Esophagus muscularis mucosa (tissue), 4 donors: ENCODE results near the gene KLHDC4. TPM values are rescaled to one million over a fixed set of nuclear protein-coding genes. Genes with fewer than 3 reads are reported as not detected.

ENCODE experiments used
- DNase-seq: peaks from one replicate; pipeline ENCODE4 v3.0.0-alpha.2; 2017; ENCODE audit errors: extremely low spot score
- H3K27ac ChIP-seq, 4 donors: fragments of 200-600 bp; sonication (generic); replicated peaks in 1 of 4; 1 replicate in 3 of 4; 2 replicates in 1 of 4; pipeline ENCODE4 v1.5.1; 2016 to 2019; ENCODE audit warnings: mild to moderate bottlenecking in 1 of 4
- H3K27me3 ChIP-seq, 4 donors: fragments of 200-600 bp; sonication (generic); one replicate each; pipeline versions ENCODE4 v1.5.1 to v1.6.0; 2016 to 2019
- H3K36me3 ChIP-seq, 4 donors: fragments of 200-600 bp; sonication (generic); one replicate each; pipeline ENCODE4 v1.5.1; 2016 to 2019
- H3K4me1 ChIP-seq, 4 donors: fragments of 200-600 bp; sonication (generic); one replicate each; pipeline ENCODE4 v1.5.1; 2016 to 2019
- H3K4me3 ChIP-seq, 4 donors: fragments of 200-600 bp; sonication (generic); 1 replicate in 2 of 4; 2 replicates in 2 of 4; pipeline ENCODE4 v1.5.1; 2016 to 2019; ENCODE audit warnings: mild to moderate bottlenecking in 4 of 4, moderate library complexity in 1 of 4
- H3K9me3 ChIP-seq, 4 donors: fragments of 200-600 bp; sonication (generic); 1 replicate in 3 of 4; 2 replicates in 1 of 4; pipeline ENCODE4 v1.5.1; 2016 to 2019
- EP300 ChIP-seq: sonication (generic); formaldehyde crosslinking; IDR thresholded peaks from one replicate; pipeline ENCODE4 v1.6.1; 2017; ENCODE audit warnings: antibody characterized with exemption
- POLR2A ChIP-seq: fragments of 450-650 bp; IDR thresholded peaks from one replicate; pipeline ENCODE4 v1.6.1; 2017; ENCODE audit warnings: antibody characterized with exemption, moderate library complexity, mild to moderate bottlenecking, low read depth
- POLR2AphosphoS5 ChIP-seq, 2 donors: sonication (generic); formaldehyde crosslinking; IDR thresholded peaks; one replicate each; pipeline ENCODE4 v1.6.1; 2017; ENCODE audit warnings: antibody characterized with exemption in 2 of 2
- WGBS: methylation state at CpG from one replicate; pipeline ENCODE4 v1.1.5; 2018; 5-methylcytosine and 5-hydroxymethylcytosine counted together
- intact Hi-C: fragments of 100-400 bp; cut with DNase I; formaldehyde crosslinking; loops from one replicate; pipeline ENCODE4 v1.15.1; 2023
- total RNA-seq, 4 donors: library from RNA; depleted of rRNA; stranded (reverse); fragments of >200 nt; gene quantifications; one replicate each; pipeline versions ENCODE4 v1.1.0 to v1.2.1, GENCODE V29; 2016
- TF ChIP-seq, protein P1 (sequence below), 3 experiments: fragments of 200-600 bp in 2 of 3; fragments of 450-650 bp in 1 of 3; sonication (generic) in 2 of 3; IDR thresholded peaks; one replicate each; pipeline ENCODE4 v1.5.1; 2017 to 2019; ENCODE audit warnings: antibody characterized with exemption in 3 of 3, mild to moderate bottlenecking in 2 of 3, moderate library complexity in 1 of 3

Gene KLHDC4
- total RNA-seq, 4 donors from 2014 or later, result 22.2 to 41.5 (median 31.4) TPM

DNA sequence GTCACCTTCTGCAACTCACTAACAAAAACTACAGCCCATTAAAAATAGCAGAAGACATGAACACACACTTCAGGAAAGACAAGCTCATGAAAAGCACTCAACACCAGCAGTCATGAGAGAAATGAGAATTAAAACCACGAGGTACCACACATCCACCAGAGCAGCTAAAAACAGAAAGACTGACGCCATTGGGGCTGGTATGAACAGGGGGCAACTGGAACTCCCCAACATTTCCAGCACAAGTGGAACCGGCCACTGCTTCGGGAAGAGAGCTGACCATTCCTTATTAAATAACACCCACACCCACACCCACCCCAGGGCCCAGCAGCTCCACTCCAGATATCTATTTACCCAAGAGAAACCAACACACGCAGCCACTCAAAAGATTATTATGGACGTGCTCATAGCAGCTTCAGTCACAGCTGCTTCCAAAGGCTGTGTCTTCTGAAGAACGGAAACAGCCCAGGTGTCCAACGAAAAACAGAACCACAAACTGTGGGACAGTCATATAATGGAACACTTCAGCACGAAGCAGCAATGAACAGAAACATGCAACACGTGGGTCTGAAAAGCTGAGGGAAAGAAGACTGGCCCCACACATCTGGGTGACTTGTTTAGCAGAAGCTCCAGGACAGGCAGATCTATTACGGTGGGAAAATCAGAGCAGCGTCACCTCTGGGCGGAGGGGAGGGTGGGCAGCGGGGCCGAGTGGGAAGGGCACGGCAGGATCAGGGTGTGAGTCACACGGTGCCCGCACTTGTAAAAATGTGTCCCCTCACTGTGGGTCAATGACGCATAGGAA is 41.1 kb downstream of the KLHDC4 start:
- Histone ChIP-seq H3K4me3 (no peak overlapping the region), H3K9me3 (no peaks in the 10 kb centered on the region), H3K27ac (no peak overlapping the region), H3K4me1 (peaks cover 0 to 12% (median 7%) of the 10 kb centered on the region in 4 donors), H3K27me3 (no peaks in the 10 kb centered on the region), H3K36me3 (peaks cover 7 to 79% (median 40%) of the 10 kb centered on the region in 4 donors)
- 91% methylated on average over 19 of the region's 19 CpGs for WGBS
- intact Hi-C loops, result no loop called here
- no peak for DNase-seq
- TF ChIP-seq POLR2AphosphoS5 (IDR thresholded peaks at IDR 0.05), result no peak
- TF ChIP-seq POLR2A, result no peak
- TF ChIP-seq EP300, result no peak
- TF ChIP-seq, protein P1, sequence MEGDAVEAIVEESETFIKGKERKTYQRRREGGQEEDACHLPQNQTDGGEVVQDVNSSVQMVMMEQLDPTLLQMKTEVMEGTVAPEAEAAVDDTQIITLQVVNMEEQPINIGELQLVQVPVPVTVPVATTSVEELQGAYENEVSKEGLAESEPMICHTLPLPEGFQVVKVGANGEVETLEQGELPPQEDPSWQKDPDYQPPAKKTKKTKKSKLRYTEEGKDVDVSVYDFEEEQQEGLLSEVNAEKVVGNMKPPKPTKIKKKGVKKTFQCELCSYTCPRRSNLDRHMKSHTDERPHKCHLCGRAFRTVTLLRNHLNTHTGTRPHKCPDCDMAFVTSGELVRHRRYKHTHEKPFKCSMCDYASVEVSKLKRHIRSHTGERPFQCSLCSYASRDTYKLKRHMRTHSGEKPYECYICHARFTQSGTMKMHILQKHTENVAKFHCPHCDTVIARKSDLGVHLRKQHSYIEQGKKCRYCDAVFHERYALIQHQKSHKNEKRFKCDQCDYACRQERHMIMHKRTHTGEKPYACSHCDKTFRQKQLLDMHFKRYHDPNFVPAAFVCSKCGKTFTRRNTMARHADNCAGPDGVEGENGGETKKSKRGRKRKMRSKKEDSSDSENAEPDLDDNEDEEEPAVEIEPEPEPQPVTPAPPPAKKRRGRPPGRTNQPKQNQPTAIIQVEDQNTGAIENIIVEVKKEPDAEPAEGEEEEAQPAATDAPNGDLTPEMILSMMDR (IDR thresholded peaks at IDR 0.05), result no peak

DNA sequence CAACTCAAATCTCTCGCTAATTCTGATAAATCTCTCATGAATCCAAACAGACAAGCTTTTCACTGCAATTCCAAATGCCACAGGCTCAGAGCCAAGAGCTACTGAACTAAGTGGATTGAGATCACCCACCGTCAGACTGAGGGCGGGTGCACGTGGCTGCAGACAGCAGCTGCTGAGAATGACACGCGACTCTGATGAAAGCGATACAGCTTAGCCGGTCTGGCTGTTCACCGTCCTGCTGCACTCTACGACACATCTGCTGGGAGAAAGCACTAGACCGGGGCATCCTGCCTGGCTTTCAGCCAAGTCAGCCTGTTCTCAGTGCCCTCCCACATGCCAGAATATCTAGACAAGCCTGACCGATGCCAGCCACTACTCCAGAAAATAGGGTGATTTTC is 42.6 kb downstream of the KLHDC4 start:
- H3K9me3 ChIP-seq, result no peaks in the 10 kb centered on the region
- peaks cover 0 to 65% (median 31%) of the 10 kb centered on the region in 4 donors for H3K36me3 ChIP-seq
- TF ChIP-seq EP300 (no peak), POLR2A (no peak), POLR2AphosphoS5 (IDR thresholded peaks at IDR 0.05) (no peak)
- TF ChIP-seq, protein P1 (IDR thresholded peaks at IDR 0.05), result no peak
- no peak overlapping the region for H3K4me3 ChIP-seq
- intact Hi-C loops, result no loop called here
- H3K4me1 ChIP-seq, result peaks cover 0 to 12% (median 7%) of the 10 kb centered on the region in 4 donors
- DNase-seq, result no peak
- H3K27ac ChIP-seq, result no peak overlapping the region
- no peaks in the 10 kb centered on the region for H3K27me3 ChIP-seq
- 51% methylated on average over 12 of the region's 12 CpGs for WGBS

DNA sequence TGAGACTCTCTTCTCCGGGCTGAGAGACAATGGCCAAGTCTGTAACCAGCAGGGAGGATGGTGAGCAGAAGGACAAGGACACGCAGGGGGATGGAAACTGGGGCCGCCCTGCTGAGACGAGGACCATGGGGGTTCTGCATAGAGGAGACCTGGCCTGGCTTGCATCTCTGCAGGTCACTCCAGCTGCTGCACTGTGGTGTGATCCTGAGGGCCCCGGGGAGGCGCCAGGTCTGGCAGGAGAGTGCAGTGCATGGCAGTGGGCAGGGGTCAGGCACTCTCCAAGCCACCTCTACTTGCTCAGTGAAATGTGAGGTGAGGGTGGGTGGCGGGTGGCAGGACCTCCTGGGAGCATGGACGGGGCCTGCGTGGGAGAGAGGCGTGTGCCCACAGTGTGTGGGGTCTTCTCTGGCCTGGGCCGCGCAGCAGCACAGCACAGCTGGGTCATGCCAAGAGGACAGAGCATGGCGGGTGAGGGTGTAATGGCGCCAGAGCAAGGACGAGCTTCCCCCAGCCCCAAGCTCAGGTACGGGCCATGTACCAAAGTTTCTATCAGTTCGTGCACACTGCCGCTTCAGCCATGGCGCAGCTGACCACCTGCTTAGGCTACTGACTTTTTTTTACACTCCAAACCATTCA is 43.1 kb downstream of the KLHDC4 start:
- intact Hi-C loops, result no loop called here
- no peak overlapping the region for H3K4me3 ChIP-seq
- DNase-seq, result no peak
- no peaks in the 10 kb centered on the region for H3K27me3 ChIP-seq
- TF ChIP-seq EP300 (no peak), POLR2AphosphoS5 (IDR thresholded peaks at IDR 0.05) (no peak)
- H3K4me1 ChIP-seq, result peaks cover 0 to 12% (median 7%) of the 10 kb centered on the region in 4 donors
- H3K27ac ChIP-seq, result no peak overlapping the region
- peaks cover 0 to 63% (median 29%) of the 10 kb centered on the region in 4 donors for H3K36me3 ChIP-seq
- no peaks in the 10 kb centered on the region for H3K9me3 ChIP-seq
- 95% methylated on average over 19 of the region's 19 CpGs for WGBS

DNA sequence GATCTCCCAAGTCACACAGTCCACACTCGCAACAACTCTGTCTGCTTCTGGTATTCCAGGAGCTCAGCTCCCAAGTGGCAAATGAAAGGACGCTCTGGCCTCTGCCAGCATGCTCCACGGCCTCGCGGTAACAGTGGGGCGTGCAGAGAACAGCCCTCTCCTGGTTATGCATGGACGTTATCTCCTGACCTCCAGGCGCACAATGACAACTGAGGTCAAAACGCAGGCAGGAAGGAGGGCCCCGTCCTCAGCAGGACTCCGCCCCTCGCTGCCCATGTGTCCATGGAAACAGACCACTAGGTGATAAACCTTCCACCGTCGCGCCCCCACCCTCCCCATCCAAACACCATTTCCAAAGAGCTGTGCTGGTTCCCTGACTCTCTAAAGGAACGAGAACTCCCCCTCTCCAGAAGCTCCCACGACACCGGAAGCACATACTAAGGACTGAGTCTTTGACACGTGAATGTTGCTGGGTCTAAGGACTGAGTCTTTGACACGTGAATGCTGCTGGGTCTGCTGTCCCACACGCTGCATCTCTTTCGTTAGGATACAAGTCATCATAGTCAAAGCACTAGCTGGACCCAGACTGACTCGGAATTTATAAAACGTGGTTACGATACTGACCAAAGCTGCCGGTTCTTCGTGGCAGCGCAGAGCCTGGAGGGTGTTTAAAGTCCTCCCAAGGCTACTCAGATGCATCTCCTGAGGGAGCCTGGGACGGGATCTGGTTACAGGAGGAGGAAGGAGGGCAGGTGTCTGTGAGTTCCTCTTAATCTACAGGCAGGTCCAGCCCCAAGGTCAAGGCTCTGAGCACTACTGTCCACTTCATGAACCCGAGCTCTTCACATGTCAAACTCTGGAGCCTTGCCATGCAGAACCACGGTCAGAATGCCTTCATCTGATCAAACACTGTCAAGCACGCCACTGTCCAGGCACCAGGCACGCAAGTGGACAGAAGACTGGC is 43.9 kb downstream of the KLHDC4 start:
- DNase-seq, result no peak
- intact Hi-C loops, result no loop called here
- Histone ChIP-seq H3K27me3 (no peaks in the 10 kb centered on the region), H3K9me3 (no peaks in the 10 kb centered on the region), H3K27ac (no peak overlapping the region), H3K36me3 (peaks cover 0 to 60% (median 23%) of the 10 kb centered on the region in 4 donors), H3K4me3 (no peak overlapping the region), H3K4me1 (peaks cover 0 to 12% (median 7%) of the 10 kb centered on the region in 4 donors)
- 90% methylated on average over 23 of the region's 33 CpGs for WGBS
- no peak for TF ChIP-seq POLR2AphosphoS5 (IDR thresholded peaks at IDR 0.05)
- no peak for TF ChIP-seq POLR2A
- TF ChIP-seq, protein P1 (IDR thresholded peaks at IDR 0.05), result no peak
- no peak for TF ChIP-seq EP300
